Natural killer cell (primary cell): ENCODE results near the gene FRAS1. TPM values are rescaled to one million over a fixed set of nuclear protein-coding genes. Genes with fewer than 3 reads are reported as not detected.
"Not testable (repeated sequence)": the region's sequence is repeated elsewhere in the genome, so short reads cannot be mapped to it uniquely, and the experiment has no call there.

Source experiments
- ATAC-seq, 3 donors: fragments of 150-1000 bp in 2 of 3; fragments of 200-7000 bp in 1 of 3; cut with Tn5 transposase; 1 replicate in 1 of 3; 2 replicates in 2 of 3; pipeline ENCODE4 v1.10.0; 2021; ENCODE audit warnings: mild to moderate bottlenecking in 2 of 3, moderate library complexity in 2 of 3
- DNase-seq, 2 donors: peaks; one replicate each; pipeline versions ENCODE4 v3.0.0 to v3.0.0-alpha.2; 2013 to 2021; ENCODE audit warnings: mixed read lengths in 1 of 2
- H3K27ac ChIP-seq: one replicate; pipeline ENCODE4 v1.5.1; 2013; ENCODE audit warnings: mild to moderate bottlenecking, low read length
- H3K27me3 ChIP-seq: one replicate; pipeline ENCODE4 v1.6.1; 2013; ENCODE audit warnings: low read length; ENCODE audit not compliant: control insufficient read depth, insufficient read depth
- H3K36me3 ChIP-seq: one replicate; pipeline ENCODE4 v1.6.1; 2013; ENCODE audit warnings: low read length; ENCODE audit not compliant: control insufficient read depth, insufficient read depth
- H3K4me1 ChIP-seq: one replicate; pipeline ENCODE4 v1.6.1; 2013; ENCODE audit warnings: low read length; ENCODE audit not compliant: control insufficient read depth, insufficient read depth
- H3K4me3 ChIP-seq: one replicate; pipeline ENCODE4 v1.5.1; 2013; ENCODE audit warnings: low read length
- H3K9me3 ChIP-seq: one replicate; pipeline ENCODE4 v1.6.1; 2013; ENCODE audit warnings: low read length; ENCODE audit not compliant: control insufficient read depth, insufficient read depth
- H3K27ac Mint-ChIP-seq, 2 donors: one replicate each; pipeline ENCODE4 v1.8.0; 2022; ENCODE audit warnings: mild to moderate bottlenecking in 2 of 2, mixed read lengths in 2 of 2, moderate library complexity in 1 of 2
- H3K27me3 Mint-ChIP-seq, 2 donors: one replicate each; pipeline ENCODE4 v1.8.0; 2022; ENCODE audit warnings: low read depth in 2 of 2, mixed read lengths in 2 of 2
- H3K36me3 Mint-ChIP-seq: one replicate; pipeline ENCODE4 v1.8.0; 2022; ENCODE audit warnings: mixed read lengths
- H3K4me1 Mint-ChIP-seq, 2 donors: one replicate each; pipeline ENCODE4 v1.8.0; 2022; ENCODE audit warnings: mixed read lengths in 2 of 2
- H3K4me3 Mint-ChIP-seq: one replicate; pipeline ENCODE4 v1.8.0; 2022; ENCODE audit warnings: mild to moderate bottlenecking, moderate library complexity, mixed read lengths
- H3K9me3 Mint-ChIP-seq, 2 donors: one replicate each; pipeline ENCODE4 v1.8.0; 2022; ENCODE audit warnings: mixed read lengths in 2 of 2
- CTCF ChIP-seq: fragments of 200-600 bp; IDR thresholded peaks from one replicate; pipeline ENCODE4 v1.8.0; 2022; ENCODE audit warnings: antibody characterized with exemption
- WGBS: methylation state at CpG from one replicate; pipeline ENCODE4 v1.1.7; 2013; ENCODE audit warnings: missing lambda C conversion rate; ENCODE audit not compliant: insufficient coverage; 5-methylcytosine and 5-hydroxymethylcytosine counted together
- intact Hi-C: fragments of 100-400 bp; cut with micrococcal nuclease; formaldehyde crosslinking; loops from one replicate; pipeline ENCODE4 v1.14.2; 2022
- total RNA-seq, 4 donors: library from RNA; stranded (reverse); fragments of 120-200 nt in 1 of 4; gene quantifications; one replicate each; pipeline versions ENCODE4 v1.2.3 to v1.2.4, GENCODE V29; 2013 to 2022

The FRAS1 gene
- total RNA-seq, 3 donors from 2014 or later (not counting 1 experiment from before 2014, with no cell fraction given) = 0.15 to 0.31 TPM; not detected in 1

- H3K4me3 Mint-ChIP-seq = no peak overlapping the region
- WGBS = 100% methylated on average over 2 of the region's 2 CpGs
- H3K27me3 ChIP-seq = no peaks in the 10 kb centered on the region
- H3K9me3 Mint-ChIP-seq = peaks cover 2 to 5% of the 10 kb centered on the region in 2 donors
- H3K9me3 ChIP-seq = no peaks in the 10 kb centered on the region
- H3K27ac Mint-ChIP-seq = no peak overlapping the region
- TF ChIP-seq CTCF = no peak
- no peak overlapping the region for H3K27ac ChIP-seq
- ATAC-seq (no peak), DNase-seq (no peak)
- H3K36me3 ChIP-seq = no peaks in the 10 kb centered on the region
- no peak overlapping the region for H3K4me3 ChIP-seq
- H3K36me3 Mint-ChIP-seq = no peaks in the 10 kb centered on the region
- intact Hi-C loops = loop anchor here (2.0 kb wide), 1 partner anchor 21 kb away; no protein-coding TSS in a partner anchor
- no peaks in the 10 kb centered on the region for H3K4me1 ChIP-seq
- H3K27me3 Mint-ChIP-seq = peaks cover 9 to 25% of the 10 kb centered on the region in 2 donors
- no peaks in the 10 kb centered on the region for H3K4me1 Mint-ChIP-seq
Observed at GRCh38 chr4:78119698-78120097, 62.6 kb downstream of the FRAS1 start.

DNA sequence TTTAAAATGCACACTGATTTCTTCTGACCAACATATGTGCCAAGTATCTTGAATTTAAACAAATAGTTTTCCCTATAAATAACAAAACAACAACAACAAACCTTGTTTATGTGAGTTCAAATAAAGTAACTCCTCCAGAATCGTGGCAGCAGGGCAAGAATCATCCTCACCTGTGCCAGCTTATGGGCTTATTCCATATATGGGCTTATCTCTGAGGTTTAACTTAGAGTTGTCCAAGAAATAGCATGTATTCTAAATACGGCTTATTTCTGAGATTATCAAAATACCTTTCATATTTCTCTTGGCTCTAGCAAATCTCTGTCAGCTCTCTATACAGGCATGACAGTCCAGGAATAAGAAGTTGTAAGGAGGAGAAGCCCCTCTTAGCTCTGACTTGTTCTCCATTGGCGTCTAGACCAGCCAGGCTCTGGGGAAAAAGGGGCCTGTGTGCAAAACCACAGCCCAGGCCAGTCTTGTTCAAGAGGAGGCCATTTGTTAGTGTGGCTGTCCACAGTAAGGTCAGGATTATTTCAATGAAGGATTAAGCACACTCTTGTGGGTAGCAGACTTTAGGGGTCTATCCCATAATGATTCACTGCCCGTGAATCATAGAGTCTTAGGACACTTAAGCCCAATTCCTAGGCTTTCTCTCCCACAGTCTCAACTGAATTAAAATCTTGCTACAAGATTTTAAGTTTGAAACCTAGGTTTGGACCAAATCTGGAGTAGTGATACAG is 63.2 kb downstream of the FRAS1 start:
- WGBS = 81% methylated on average over 3 of the region's 4 CpGs
- Histone ChIP-seq H3K27ac (no peak overlapping the region), H3K4me3 (no peak overlapping the region), H3K36me3 (no peaks in the 10 kb centered on the region), H3K4me1 (no peaks in the 10 kb centered on the region), H3K9me3 (no peaks in the 10 kb centered on the region), H3K27me3 (no peaks in the 10 kb centered on the region)
- H3K27me3 Mint-ChIP-seq = peaks cover 9 to 25% of the 10 kb centered on the region in 2 donors
- H3K4me1 Mint-ChIP-seq = no peaks in the 10 kb centered on the region
- peaks cover 2 to 5% of the 10 kb centered on the region in 2 donors for H3K9me3 Mint-ChIP-seq
- no peak overlapping the region for H3K27ac Mint-ChIP-seq
- intact Hi-C loops = loop anchor here (2.0 kb wide), 1 partner anchor 22 kb away; no protein-coding TSS in a partner anchor
- ATAC-seq (no peak), DNase-seq (no peak)
- no peak overlapping the region for H3K4me3 Mint-ChIP-seq
- no peaks in the 10 kb centered on the region for H3K36me3 Mint-ChIP-seq
- no peak for TF ChIP-seq CTCF

DNA sequence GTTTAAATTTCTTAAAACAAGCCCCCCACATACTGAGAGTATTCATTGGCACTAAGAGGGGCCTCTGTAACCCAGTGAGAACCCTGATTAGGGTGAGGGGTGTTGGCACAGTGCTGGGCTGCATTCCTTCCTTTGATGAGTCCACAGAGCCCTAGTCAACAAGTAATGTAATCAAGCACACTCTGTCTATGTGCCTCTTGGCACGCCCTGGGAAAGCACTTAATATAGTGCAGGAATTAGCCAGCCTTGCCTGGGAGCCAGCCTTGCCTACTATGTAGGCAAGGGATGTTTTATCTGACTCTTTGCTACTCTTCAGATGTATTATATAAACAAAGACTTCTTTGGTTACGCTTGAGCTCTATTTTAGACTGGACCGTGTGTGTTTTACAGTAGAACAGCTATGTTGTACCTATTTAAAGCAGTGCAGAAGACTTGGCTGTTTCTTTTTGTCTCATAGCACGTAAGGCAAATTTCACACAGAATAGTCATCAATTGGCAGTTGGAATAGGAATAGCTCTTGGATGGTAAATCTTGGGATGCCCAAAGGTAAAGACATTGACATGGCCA is 64.3 kb downstream of the FRAS1 start:
- WGBS = 84% methylated on average over 4 of the region's 4 CpGs
- H3K4me1 Mint-ChIP-seq = no peaks in the 10 kb centered on the region
- no peak for TF ChIP-seq CTCF
- peaks cover 9 to 17% of the 10 kb centered on the region in 2 donors for H3K27me3 Mint-ChIP-seq
- peaks cover 2 to 3% of the 10 kb centered on the region in 2 donors for H3K9me3 Mint-ChIP-seq
- Histone ChIP-seq H3K9me3 (no peaks in the 10 kb centered on the region), H3K36me3 (no peaks in the 10 kb centered on the region), H3K27ac (no peak overlapping the region), H3K4me1 (no peaks in the 10 kb centered on the region), H3K27me3 (no peaks in the 10 kb centered on the region), H3K4me3 (no peak overlapping the region)
- H3K4me3 Mint-ChIP-seq = no peak overlapping the region
- intact Hi-C loops = loop anchor here (2.0 kb wide), 1 partner anchor 23 kb away; no protein-coding TSS in a partner anchor
- no peak overlapping the region for H3K27ac Mint-ChIP-seq
- H3K36me3 Mint-ChIP-seq = no peaks in the 10 kb centered on the region
- DNase-seq (no peak), ATAC-seq (no peak)

DNA sequence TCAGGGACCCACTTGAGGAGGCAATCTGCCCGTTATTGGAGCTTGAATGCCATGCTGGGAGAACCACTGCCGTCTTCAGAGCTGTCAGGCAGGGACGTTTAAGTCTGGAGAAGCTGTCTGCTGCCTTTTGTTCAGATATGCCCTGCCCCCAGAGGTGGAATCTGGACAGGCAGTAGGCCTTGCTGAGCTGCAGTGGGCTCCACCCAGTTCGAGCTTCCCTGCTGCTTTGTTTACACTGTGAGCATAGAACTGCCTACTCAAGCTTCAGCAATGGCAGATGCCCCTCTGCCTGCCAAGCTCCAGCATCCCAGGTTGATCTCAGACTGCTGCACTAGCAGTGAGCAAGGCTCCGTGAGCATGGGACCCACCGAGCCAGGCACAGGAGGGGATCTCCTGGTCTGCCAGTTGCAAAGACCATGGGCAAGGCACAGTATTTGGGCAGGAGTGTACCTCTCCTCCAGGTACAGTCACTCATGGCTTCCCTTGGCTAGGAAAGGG is 68.8 kb downstream of the FRAS1 start:
- H3K36me3 ChIP-seq, H3K36me3 Mint-ChIP-seq, DNase-seq, intact Hi-C loops, H3K4me3 ChIP-seq, H3K9me3 ChIP-seq, H3K4me1 ChIP-seq, H3K27me3 ChIP-seq, H3K27ac Mint-ChIP-seq, ATAC-seq, H3K4me1 Mint-ChIP-seq, H3K27ac ChIP-seq, H3K9me3 Mint-ChIP-seq, H3K4me3 Mint-ChIP-seq: not testable (repeated sequence)
- WGBS = 62% methylated on average over 6 of the region's 6 CpGs
- peaks cover 13 to 17% of the 10 kb centered on the region in 2 donors for H3K27me3 Mint-ChIP-seq
